Epithelial cell of prostate (primary cell): Measurements from ENCODE around the gene SUPT5H.
A peak's percentile ranks its signal among the peaks of the same experiment; 100 is the strongest.
"Not testable (repeated sequence)": the region's sequence is repeated elsewhere in the genome, so short reads cannot be mapped to it uniquely, and the experiment has no call there.

Experiments used
- DNase-seq: peaks from one replicate; pipeline ENCODE4 v3.0.0-alpha.2; 2011; ENCODE audit warnings: low read depth, low spot score
- H3K27ac ChIP-seq: fragments of 450-650 bp; 2 replicates; pipeline ENCODE4 v1.5.1; 2017; ENCODE audit warnings: mild to moderate bottlenecking

The SUPT5H gene

DNA sequence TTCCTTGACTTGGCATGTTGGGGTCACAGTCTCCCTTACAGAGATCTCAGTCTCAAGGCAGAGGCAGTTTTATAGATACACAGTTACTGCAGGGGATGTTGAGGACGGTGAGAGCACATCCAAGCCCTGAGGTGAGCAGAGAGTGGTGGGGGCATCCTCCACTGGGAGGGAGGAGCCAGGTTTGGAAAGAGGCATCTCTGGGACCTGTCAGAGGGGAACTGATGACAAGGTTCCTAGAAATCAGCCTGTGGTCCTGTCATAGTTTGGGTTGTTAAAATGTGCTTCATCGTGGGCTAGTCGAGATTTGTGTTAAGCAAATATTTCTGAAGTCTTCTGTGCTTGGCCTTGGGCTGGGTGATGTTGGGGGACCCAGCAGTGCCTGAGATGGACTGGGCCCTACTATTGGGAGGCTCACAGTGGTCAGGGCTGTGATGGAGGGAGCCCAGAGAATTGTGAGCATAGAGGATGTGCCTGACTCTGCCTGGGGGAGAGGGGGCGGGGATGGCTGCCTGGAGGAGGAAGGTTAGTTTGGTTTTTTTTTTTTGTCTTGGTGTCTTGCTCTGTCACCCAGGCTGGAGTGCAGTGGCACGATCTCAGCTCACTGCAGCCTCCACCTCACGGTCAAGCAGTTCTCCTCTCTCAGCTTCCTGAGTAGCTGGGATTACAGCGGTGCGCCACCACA, 3.9 kb downstream of the SUPT5H start:
- DNase-seq = no peak
- H3K27ac ChIP-seq = peak overlapping the region; percentile 76

DNA sequence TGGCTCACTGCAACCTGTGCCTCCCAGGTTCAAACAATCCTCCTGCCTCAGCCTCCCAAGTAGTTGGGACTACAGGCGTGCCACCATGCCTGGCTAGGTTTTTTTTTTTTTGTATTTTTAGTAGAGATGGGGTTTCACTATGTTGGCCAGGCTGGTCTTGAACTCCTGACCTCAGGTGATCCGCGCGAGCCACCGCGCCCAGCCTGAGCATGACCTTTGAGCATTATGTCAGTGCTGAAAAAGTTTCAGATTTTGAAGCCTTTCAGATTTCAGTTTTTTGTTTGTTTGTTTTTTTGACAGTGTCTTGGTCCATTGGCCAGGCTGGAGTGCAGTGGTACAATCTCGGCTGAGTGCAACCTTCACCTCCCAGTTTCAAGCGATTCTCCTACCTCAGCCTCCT, 5.9 kb downstream of the SUPT5H start:
- not testable (repeated sequence) for H3K27ac ChIP-seq, DNase-seq

GRCh38 chr19:39463403-39463802, 18.0 kb downstream of the SUPT5H start:
- DNase-seq = no peak

DNA sequence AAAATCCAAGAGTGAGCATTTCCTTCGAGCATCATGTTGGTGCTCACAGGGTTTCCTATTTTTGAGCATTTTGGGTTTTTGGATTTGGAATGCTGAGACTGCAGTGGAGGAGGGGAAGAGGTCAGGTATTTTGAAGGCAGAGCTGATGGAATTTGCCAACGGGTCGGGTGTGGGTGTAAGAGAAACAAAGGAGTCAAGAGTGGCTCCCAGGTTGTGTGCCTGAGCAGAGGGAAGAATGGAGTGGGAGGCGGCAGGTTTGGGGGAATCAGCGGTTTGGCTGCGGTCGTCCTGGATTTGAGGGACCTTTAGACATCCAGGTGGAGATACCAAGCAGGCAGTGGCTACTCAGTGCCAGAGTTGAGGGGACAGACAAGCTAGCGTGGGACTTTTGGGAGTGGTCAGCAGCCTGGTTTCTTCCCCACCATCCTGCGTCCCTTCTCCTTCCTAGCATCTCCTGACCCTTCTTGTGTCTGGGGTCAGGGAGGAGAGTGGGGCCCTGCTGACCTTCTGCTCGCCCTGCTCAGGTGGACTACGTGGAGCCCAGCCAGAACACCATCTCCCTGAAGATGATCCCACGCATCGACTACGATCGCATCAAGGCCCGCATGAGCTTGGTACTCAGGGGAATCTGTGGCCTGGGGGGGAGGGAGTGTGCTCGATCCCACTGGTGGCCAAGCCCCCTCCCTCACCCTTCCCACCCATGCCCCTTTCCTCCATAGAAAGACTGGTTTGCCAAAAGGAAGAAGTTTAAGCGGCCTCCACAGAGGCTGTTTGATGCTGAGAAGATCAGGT, 20.8 kb downstream of the SUPT5H start:
- no peak overlapping the region for H3K27ac ChIP-seq
- no peak for DNase-seq

More at GRCh38 chr19:39463403-39463802, 18.0 kb downstream of the SUPT5H start:
- H3K27ac ChIP-seq = no peak overlapping the region

GRCh38 chr19:39467941-39468340, 22.6 kb downstream of the SUPT5H start:
- DNase-seq = no peak
- H3K27ac ChIP-seq = no peak overlapping the region

- H3K27ac ChIP-seq = no peak overlapping the region
- DNase-seq = no peak
Observed at GRCh38 chr19:39469036-39469435, 23.7 kb downstream of the SUPT5H start.

DNA sequence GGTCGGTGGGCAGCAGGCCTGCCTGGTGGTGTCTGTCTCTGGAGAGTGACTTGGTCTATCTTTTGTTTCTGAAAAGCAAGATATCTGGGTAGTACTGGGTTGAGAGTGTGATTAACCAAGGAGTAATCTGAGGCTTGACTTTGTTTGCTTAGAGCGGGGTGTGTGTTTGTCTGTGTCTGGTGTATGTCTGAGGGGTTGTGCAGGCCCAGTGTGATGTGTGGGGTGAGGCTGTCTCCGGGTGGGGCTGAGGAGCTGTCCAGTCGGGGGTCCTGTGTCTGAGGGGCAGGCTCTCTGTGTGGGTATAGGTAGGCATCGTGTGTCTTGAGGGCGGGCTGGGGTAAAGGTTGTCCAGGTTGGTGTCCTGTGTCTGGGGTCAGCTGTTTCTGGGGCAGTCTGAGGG, 24.2 kb downstream of the SUPT5H start:
- DNase-seq = no peak
- no peak overlapping the region for H3K27ac ChIP-seq

DNA sequence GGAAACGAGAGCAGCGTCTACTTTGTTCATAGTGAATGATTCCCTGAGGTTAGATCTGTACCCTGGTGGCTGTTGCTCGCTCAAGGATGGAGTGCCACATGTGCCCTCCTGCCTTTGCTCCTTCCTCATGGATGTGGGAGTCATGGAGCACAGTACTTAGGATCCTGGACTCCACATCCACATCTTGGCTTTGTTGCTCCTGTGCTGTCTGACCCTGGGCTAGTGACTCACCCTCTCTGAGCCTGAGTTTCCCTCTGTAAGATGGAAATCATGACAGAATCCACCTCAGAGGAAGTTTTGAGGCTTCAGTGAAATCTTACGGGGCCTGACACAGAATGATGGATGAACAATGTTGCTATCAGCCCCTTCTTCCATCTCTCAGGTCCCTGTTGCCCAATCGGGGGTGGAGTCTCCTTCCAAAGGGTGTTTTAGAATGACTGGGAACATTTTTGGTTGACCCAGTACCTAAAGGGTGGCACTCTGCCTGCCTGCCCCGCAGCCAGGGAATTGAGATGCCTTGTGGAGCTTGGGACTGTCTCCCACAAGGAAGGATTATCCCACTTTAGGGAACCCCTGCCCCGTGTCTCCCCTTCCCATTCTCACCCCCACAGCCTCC, 25.4 kb downstream of the SUPT5H start:
- DNase-seq = no peak
- no peak overlapping the region for H3K27ac ChIP-seq

DNA sequence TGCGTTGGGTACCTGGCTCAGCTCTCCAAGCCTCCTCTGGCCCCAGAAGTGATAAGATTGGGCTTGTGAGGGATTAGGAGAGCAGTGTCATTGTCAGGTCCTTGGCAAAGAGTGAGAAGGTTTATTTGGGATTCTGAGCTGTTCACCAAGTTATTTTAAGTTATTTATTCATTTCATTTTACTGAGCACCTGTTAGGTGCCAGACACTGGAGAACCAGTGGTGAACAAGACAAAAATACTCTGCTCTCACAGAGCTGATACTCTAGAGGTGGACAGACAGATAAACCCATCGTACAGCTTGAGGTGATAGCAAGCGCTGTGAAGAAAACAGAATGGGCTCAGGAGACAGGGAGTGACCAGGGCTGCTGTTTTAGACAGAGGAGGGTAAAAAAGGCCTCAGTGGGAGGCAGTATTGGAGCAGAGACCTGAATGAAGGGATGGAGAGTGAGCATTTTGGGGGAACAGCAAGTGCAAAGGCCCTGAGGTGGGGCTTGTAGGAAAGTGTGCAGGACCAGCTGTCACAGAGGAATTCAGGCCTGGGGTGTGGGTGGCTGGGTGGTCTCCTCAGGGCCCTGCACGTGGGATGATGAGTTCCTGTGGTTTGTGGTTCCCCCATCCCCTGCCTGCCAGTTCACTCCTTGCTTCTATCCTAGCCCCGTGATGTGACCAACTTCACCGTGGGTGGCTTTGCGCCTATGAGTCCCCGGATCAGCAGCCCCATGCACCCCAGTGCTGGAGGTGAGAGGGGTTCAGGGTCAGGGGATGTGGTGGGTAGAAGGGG, 26.6 kb downstream of the SUPT5H start:
- no peak overlapping the region for H3K27ac ChIP-seq
- no peak for DNase-seq

GRCh38 chr19:39472746-39473442, 27.5 kb downstream of the SUPT5H start:
- no peak overlapping the region for H3K27ac ChIP-seq
- DNase-seq = no peak

- no peak overlapping the region for H3K27ac ChIP-seq
- no peak for DNase-seq
Observed at GRCh38 chr19:39473443-39473960, 28.1 kb downstream of the SUPT5H start.

- no peak for DNase-seq
- H3K27ac ChIP-seq = no peak overlapping the region
Observed at GRCh38 chr19:39474139-39474620, 28.8 kb downstream of the SUPT5H start.

GRCh38 chr19:39475748-39476147, 30.4 kb downstream of the SUPT5H start:
- no peak overlapping the region for H3K27ac ChIP-seq
- no peak for DNase-seq

DNA sequence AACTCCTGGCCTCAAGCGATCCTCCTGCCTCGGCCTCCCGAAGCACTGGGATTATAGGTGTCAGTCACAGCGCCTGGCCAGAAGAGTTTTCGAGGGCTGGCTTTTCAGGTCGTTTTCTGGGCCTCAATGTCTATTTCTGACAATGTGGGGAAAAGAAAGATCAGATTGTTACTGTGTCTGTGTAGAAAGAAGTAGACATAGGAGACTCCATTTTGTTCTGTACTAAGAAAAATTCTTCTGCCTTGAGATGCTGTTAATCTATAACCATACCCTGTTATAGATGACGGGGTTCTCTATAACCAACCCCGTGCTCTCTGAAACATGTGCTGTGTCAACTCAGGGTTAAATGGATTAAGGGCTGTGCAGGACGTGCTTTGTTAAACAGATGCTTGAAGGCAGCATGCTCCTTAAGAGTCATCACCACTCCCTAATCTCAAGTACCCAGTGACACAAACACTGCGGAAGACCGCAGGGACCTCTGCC, 34.0 kb downstream of the SUPT5H start:
- DNase-seq = not testable (repeated sequence)

GRCh38 chr19:39479916-39480315, 34.5 kb downstream of the SUPT5H start:
- DNase-seq = no peak
- peak overlapping the region; percentile 64 for H3K27ac ChIP-seq

More for the DNA sequence above, 34.0 kb downstream of the SUPT5H start:
- peak overlapping the region; percentile 64 for H3K27ac ChIP-seq

DNA sequence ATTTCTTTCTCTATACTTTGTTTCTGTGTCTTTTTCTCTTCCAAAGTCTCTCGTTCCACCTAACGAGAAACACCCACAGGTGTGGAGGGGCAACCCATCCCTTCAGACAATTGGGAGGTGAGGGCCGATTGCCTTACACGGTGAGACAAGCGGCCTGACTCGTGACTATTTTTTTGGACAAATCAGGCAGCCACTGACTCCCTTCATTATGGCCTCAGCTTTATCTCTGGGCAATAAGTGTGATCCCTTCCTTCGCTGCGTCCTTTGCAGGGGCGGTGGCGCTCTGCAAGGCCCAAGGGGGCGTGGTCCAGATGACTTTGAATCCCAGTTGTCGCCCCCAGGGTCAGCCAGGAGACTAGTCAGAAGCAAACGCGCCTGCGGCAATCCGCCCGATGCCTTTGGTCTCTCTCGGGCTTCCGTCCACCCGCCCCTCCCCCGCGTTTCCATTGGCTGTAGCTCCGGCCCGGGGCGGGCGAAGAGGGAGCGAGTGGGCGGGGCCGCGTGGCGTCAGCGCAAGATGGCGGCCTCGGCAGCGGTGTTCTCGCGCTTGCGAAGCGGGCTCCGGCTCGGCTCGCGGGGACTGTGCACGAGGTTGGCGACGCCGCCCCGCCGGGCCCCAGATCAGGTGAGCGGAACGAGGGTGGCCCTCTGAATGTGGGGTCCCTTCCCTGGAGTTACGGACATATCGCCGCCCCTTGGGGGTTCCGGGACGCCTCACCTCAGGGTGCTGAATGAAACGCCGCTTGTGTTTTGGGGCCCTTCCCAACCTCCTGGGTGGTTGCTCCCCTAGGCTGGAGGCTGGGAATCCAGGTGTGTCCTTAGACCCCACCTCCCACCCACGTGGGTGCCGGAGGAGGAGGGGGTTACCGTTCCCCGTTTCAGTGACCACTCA, 35.2 kb downstream of the SUPT5H start, which contains the start of gene TIMM50:
TSS of gene TIMM50 (plus strand) at position 502 of the 892 bp plus-strand sequence. CDS start at position 518, 16 bp downstream.
- peak; percentile 45 for DNase-seq
- peak within 1 kb of the TSS; percentile 64 for H3K27ac ChIP-seq

- DNase-seq = no peak
Observed at GRCh38 chr19:39481229-39481545, 35.8 kb downstream of the SUPT5H start.

DNA sequence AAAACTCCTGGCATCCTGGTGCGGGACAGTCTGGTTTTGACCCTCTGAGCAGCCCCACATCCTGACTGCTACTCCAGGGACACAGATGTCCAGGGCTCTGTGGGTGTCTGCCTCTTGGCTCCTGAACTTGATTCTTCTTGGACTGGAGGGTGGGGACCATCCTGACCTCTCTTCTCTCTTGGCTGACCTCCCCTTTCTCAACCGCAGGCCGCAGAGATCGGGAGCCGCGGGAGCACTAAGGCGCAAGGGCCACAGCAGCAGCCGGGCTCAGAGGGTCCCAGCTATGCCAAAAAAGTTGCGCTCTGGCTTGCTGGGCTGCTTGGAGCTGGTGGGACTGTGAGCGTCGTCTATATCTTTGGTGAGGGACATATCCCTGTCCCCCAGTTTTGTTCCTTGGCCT, 36.3 kb downstream of the SUPT5H start:
- H3K27ac ChIP-seq = no peak overlapping the region
- DNase-seq = no peak

More at GRCh38 chr19:39481229-39481545, 35.8 kb downstream of the SUPT5H start:
- peak overlapping the region; percentile 64 for H3K27ac ChIP-seq
